Large intestine (tissue), 12 donors: Measurements from ENCODE around the gene ZMYND11. TPM values are rescaled to one million over a fixed set of nuclear protein-coding genes. Genes with fewer than 3 reads are reported as not detected.

Source experiments
- DNase-seq, 2 donors: peaks; one replicate each; pipeline versions ENCODE4 v3.0.0 to v3.0.0-alpha.2; 2013
- H3K27ac ChIP-seq: one replicate; pipeline ENCODE4 v1.5.1; 2013; ENCODE audit warnings: low read length
- H3K27me3 ChIP-seq: 2 replicates; pipeline ENCODE4 v1.6.1; 2013; ENCODE audit warnings: low read length; ENCODE audit not compliant: control insufficient read depth, insufficient read depth
- H3K36me3 ChIP-seq: 2 replicates; pipeline ENCODE4 v1.6.1; 2013; ENCODE audit warnings: low read length; ENCODE audit not compliant: control insufficient read depth, insufficient read depth
- H3K4me1 ChIP-seq: one replicate; pipeline ENCODE4 v1.6.1; 2013; ENCODE audit warnings: low read length; ENCODE audit not compliant: control insufficient read depth, insufficient read depth
- H3K4me3 ChIP-seq: one replicate; pipeline ENCODE4 v1.5.1; 2013; ENCODE audit warnings: low read length
- H3K9me3 ChIP-seq: one replicate; pipeline ENCODE4 v1.6.1; 2013; ENCODE audit warnings: mild to moderate bottlenecking, low read depth, low read length, moderate library complexity; ENCODE audit not compliant: control insufficient read depth
- WGBS: methylation state at CpG from one replicate; pipeline ENCODE4 v1.1.5; 2013; ENCODE audit warnings: low lambda C conversion rate; ENCODE audit not compliant: insufficient coverage; 5-methylcytosine and 5-hydroxymethylcytosine counted together
- long read RNA-seq, 11 donors: transcript quantifications; one replicate each; lab custom pipeline, GENCODE V29; 2026
- polyA plus RNA-seq: library from polyadenylated mRNA; unstranded; fragments of 120-200 nt; gene quantifications from one replicate; pipeline ENCODE4 v1.2.1, GENCODE V29; 2013

Gene ZMYND11
- 69.8 TPM for polyA plus RNA-seq
- long read RNA-seq, donor 1 = 0 reads
- long read RNA-seq, donor 2, partial matches to known transcripts = 11 of 19 reads
- long read RNA-seq, donor 2, other reads (novel, unspliced or antisense) = 7 of 19 reads
- long read RNA-seq, donor 3 = 0 reads
- long read RNA-seq, donor 4 = 0 reads
- long read RNA-seq, donor 5 = 0 reads
- long read RNA-seq, donor 6, full-length matches to known transcripts = 2 of 10 reads
- long read RNA-seq, donor 6, partial matches to known transcripts = 0 of 10 reads
- long read RNA-seq, donor 6, other reads (novel, unspliced or antisense) = 8 of 10 reads
- long read RNA-seq, donor 7, partial matches to known transcripts = 0 of 1 reads
- long read RNA-seq, donor 7, other reads (novel, unspliced or antisense) = 0 of 1 reads
- long read RNA-seq, donor 8, full-length matches to known transcripts = 3 of 8 reads
- long read RNA-seq, donor 8, partial matches to known transcripts = 5 of 8 reads
- long read RNA-seq, donor 8, other reads (novel, unspliced or antisense) = 0 of 8 reads
- long read RNA-seq, donor 9, partial matches to known transcripts = 0 of 1 reads
- long read RNA-seq, donor 9, other reads (novel, unspliced or antisense) = 0 of 1 reads
- long read RNA-seq, donor 10, full-length matches to known transcripts = 7 of 13 reads
- long read RNA-seq, donor 10, partial matches to known transcripts = 0 of 13 reads
- long read RNA-seq, donor 10, other reads (novel, unspliced or antisense) = 6 of 13 reads
- long read RNA-seq, donor 11, partial matches to known transcripts = 0 of 3 reads
- long read RNA-seq, donor 11, other reads (novel, unspliced or antisense) = 0 of 3 reads

GRCh38 chr10:135132-135600 is at the start of gene ZMYND11:
ZMYND11 (plus strand) TSS chr10:135455; CDS start chr10:180013, 44,558 bp downstream.
- Histone ChIP-seq H3K27ac (peak within 1 kb of the TSS; percentile 79), H3K36me3 (no peaks in the 10 kb centered on the region), H3K4me1 (peaks cover 3% of the 10 kb centered on the region), H3K9me3 (no peaks in the 10 kb centered on the region), H3K27me3 (no peaks in the 10 kb centered on the region), H3K4me3 (peak within 1 kb of the TSS; percentile 60)
- no CpG with 5 or more reads among the region's 73 CpGs for WGBS
- DNase-seq = peak; percentile 47 to 81

- H3K36me3 ChIP-seq = no peaks in the 10 kb centered on the region
- H3K4me3 ChIP-seq = no peak overlapping the region
- H3K27ac ChIP-seq = no peak overlapping the region
- WGBS = no CpG with 5 or more reads among the region's 10 CpGs
- no peak for DNase-seq
- no peaks in the 10 kb centered on the region for H3K27me3 ChIP-seq
- H3K9me3 ChIP-seq = no peaks in the 10 kb centered on the region
- peaks cover 10% of the 10 kb centered on the region for H3K4me1 ChIP-seq
Observed at GRCh38 chr10:86031-86430, 49.2 kb upstream of the ZMYND11 start.

GRCh38 chr10:87177-88080 is 47.8 kb upstream of the ZMYND11 start:
- H3K36me3 ChIP-seq = no peaks in the 10 kb centered on the region
- H3K27me3 ChIP-seq = no peaks in the 10 kb centered on the region
- H3K27ac ChIP-seq = no peak overlapping the region
- no peaks in the 10 kb centered on the region for H3K9me3 ChIP-seq
- H3K4me3 ChIP-seq = no peak overlapping the region
- no CpG with 5 or more reads among the region's 19 CpGs for WGBS
- peak; percentile 88 to 92 for DNase-seq
- peaks cover 10% of the 10 kb centered on the region for H3K4me1 ChIP-seq

- Histone ChIP-seq H3K27me3 (no peaks in the 10 kb centered on the region), H3K4me1 (peaks cover 10% of the 10 kb centered on the region), H3K9me3 (no peaks in the 10 kb centered on the region), H3K4me3 (no peak overlapping the region), H3K27ac (no peak overlapping the region), H3K36me3 (no peaks in the 10 kb centered on the region)
- peak in 1 of 2 donors; percentile 42 for DNase-seq
- WGBS = no CpG with 5 or more reads among the region's 4 CpGs
Observed at GRCh38 chr10:88253-88652, 47.0 kb upstream of the ZMYND11 start.

GRCh38 chr10:89248-89647 is 46.0 kb upstream of the ZMYND11 start:
- no peak overlapping the region for H3K27ac ChIP-seq
- H3K36me3 ChIP-seq = no peaks in the 10 kb centered on the region
- WGBS = no CpG with 5 or more reads among the region's 2 CpGs
- H3K4me1 ChIP-seq = peaks cover 10% of the 10 kb centered on the region
- no peak overlapping the region for H3K4me3 ChIP-seq
- DNase-seq = no peak
- no peaks in the 10 kb centered on the region for H3K9me3 ChIP-seq
- H3K27me3 ChIP-seq = no peaks in the 10 kb centered on the region

GRCh38 chr10:90161-90560 is 45.1 kb upstream of the ZMYND11 start:
- Histone ChIP-seq H3K4me3 (no peak overlapping the region), H3K27me3 (no peaks in the 10 kb centered on the region), H3K27ac (no peak overlapping the region), H3K4me1 (peaks cover 10% of the 10 kb centered on the region), H3K36me3 (no peaks in the 10 kb centered on the region), H3K9me3 (no peaks in the 10 kb centered on the region)
- DNase-seq = no peak
- 100% methylated on average over 1 of the region's 1 CpG for WGBS

GRCh38 chr10:91313-91712 is 43.9 kb upstream of the ZMYND11 start:
- Histone ChIP-seq H3K36me3 (no peaks in the 10 kb centered on the region), H3K27me3 (no peaks in the 10 kb centered on the region), H3K4me3 (no peak overlapping the region), H3K9me3 (peaks cover 3% of the 10 kb centered on the region), H3K4me1 (peaks cover 10% of the 10 kb centered on the region), H3K27ac (no peak overlapping the region)
- no peak for DNase-seq
- WGBS = no CpG with 5 or more reads among the region's 8 CpGs

- Histone ChIP-seq H3K9me3 (peaks cover 5% of the 10 kb centered on the region), H3K27me3 (no peaks in the 10 kb centered on the region), H3K4me1 (peaks cover 6% of the 10 kb centered on the region), H3K27ac (no peak overlapping the region), H3K4me3 (no peak overlapping the region), H3K36me3 (no peaks in the 10 kb centered on the region)
- no peak for DNase-seq
- no CpG with 5 or more reads among the region's 4 CpGs for WGBS
Observed at GRCh38 chr10:92153-92552, 43.1 kb upstream of the ZMYND11 start.

- Histone ChIP-seq H3K36me3 (no peaks in the 10 kb centered on the region), H3K9me3 (peaks cover 5% of the 10 kb centered on the region), H3K4me1 (peaks cover under 1% of the 10 kb centered on the region), H3K27ac (no peak overlapping the region), H3K27me3 (no peaks in the 10 kb centered on the region), H3K4me3 (no peak overlapping the region)
- 70% methylated on average over 2 of the region's 2 CpGs for WGBS
- no peak for DNase-seq
Observed at GRCh38 chr10:92846-93245, 42.4 kb upstream of the ZMYND11 start.

- DNase-seq = no peak
- WGBS = no CpG with 5 or more reads among the region's 1 CpG
- H3K27ac ChIP-seq = no peak overlapping the region
- no peak overlapping the region for H3K4me3 ChIP-seq
- H3K9me3 ChIP-seq = peaks cover 5% of the 10 kb centered on the region
- no peaks in the 10 kb centered on the region for H3K4me1 ChIP-seq
- H3K36me3 ChIP-seq = no peaks in the 10 kb centered on the region
- no peaks in the 10 kb centered on the region for H3K27me3 ChIP-seq
Observed at GRCh38 chr10:94613-95012, 40.6 kb upstream of the ZMYND11 start.
